ENCODE data around the gene SLC15A3.

DNA sequence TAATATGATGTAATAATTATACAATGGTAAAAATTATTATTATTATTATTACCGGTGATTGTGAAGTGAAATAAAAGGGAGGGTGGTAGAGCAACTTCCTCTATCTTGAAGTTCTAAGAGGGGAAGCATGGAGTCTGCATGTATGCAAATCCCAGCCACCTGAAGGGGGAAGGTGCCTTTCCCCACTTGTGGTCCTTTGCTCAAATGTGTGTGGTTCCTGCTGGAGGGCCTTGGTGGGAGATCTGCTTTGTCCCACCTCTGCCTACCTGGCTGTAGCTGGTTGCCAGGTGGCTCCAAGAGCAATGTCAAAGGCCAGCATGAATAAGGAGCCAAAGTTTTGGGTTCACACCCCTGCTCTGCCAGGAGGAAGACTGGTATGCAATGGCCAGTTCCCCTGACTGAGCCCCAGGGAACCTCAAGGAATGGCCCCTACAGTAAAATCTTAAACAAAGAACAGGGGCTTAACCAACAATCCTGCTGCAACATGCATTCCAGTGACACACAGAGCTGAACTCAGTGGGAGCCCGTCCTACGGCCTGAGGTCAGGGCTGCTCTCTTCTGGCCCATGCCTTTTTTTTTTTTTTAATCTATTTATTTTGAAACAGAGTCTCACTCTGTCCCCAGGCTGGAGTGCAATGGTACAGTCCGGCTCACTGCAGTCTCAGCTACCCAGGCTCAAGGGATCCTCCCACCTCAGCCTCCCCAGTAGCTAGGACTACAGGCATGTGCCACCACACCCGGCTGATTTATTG is 19.2 kb downstream of the SLC15A3 start:
- TF ChIP-seq, protein P1, sequence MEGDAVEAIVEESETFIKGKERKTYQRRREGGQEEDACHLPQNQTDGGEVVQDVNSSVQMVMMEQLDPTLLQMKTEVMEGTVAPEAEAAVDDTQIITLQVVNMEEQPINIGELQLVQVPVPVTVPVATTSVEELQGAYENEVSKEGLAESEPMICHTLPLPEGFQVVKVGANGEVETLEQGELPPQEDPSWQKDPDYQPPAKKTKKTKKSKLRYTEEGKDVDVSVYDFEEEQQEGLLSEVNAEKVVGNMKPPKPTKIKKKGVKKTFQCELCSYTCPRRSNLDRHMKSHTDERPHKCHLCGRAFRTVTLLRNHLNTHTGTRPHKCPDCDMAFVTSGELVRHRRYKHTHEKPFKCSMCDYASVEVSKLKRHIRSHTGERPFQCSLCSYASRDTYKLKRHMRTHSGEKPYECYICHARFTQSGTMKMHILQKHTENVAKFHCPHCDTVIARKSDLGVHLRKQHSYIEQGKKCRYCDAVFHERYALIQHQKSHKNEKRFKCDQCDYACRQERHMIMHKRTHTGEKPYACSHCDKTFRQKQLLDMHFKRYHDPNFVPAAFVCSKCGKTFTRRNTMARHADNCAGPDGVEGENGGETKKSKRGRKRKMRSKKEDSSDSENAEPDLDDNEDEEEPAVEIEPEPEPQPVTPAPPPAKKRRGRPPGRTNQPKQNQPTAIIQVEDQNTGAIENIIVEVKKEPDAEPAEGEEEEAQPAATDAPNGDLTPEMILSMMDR (IDR thresholded peaks at IDR 0.05; ENCODE audit: borderline replicate concordance, extremely low read depth, low read length, poor library complexity, severe bottlenecking), result no peak
- no peak for TF ChIP-seq EZH2 (IDR thresholded peaks at IDR 0.05; ENCODE audit: borderline replicate concordance, low read depth, low read length, severe bottlenecking)

Data from DND-41 (cell line).